Neural cell (in vitro differentiated cells): ENCODE data around the gene ARFRP1. TPM values are rescaled to one million over a fixed set of nuclear protein-coding genes. Genes with fewer than 3 reads are reported as not detected.

Experiments
- H2AFZ ChIP-seq: fragments of 200-600, 300-800 bp; sonication (generic), shearing (Covaris generic); 2 replicates; pipeline ENCODE4 v1.6.0; 2014; ENCODE audit warnings: low read depth, mild to moderate bottlenecking, antibody characterized with exemption, low read length, moderate library complexity
- H3F3A ChIP-seq: fragments of 200-600 bp; shearing (Covaris generic); 2 replicates; pipeline ENCODE4 v1.6.1; 2016; ENCODE audit warnings: mild to moderate bottlenecking, moderate library complexity, mixed read lengths, antibody characterized with exemption, low read length; ENCODE audit not compliant: insufficient read depth, poor library complexity, severe bottlenecking
- H3K27ac ChIP-seq: fragments of 200-600, 300-800 bp; sonication (generic), shearing (Covaris generic); 2 replicates; pipeline ENCODE4 v1.5.1; 2014; ENCODE audit warnings: mild to moderate bottlenecking, low read length, moderate library complexity
- H3K27me3 ChIP-seq: fragments of 300-800, 200-600 bp; sonication (generic), shearing (Covaris generic); 2 replicates; pipeline ENCODE4 v1.6.0; 2014; ENCODE audit warnings: mild to moderate bottlenecking, low read depth, low read length, moderate library complexity; ENCODE audit not compliant: insufficient read depth
- H3K36me3 ChIP-seq: fragments of 300-800, 200-600 bp; sonication (generic), shearing (Covaris generic); 2 replicates; pipeline ENCODE4 v1.5.1; 2014; ENCODE audit warnings: mild to moderate bottlenecking, antibody characterized with exemption, low read length, moderate library complexity; ENCODE audit not compliant: insufficient read depth
- H3K4me2 ChIP-seq: fragments of 300-800, 200-600 bp; sonication (generic), shearing (Covaris generic); 2 replicates; pipeline ENCODE4 v1.6.0; 2014; ENCODE audit warnings: mild to moderate bottlenecking, low read length
- H3K4me3 ChIP-seq: fragments of 300-800, 200-600 bp; sonication (generic), shearing (Covaris generic); 2 replicates; pipeline ENCODE4 v1.5.1; 2014; ENCODE audit warnings: mild to moderate bottlenecking, low read length, moderate library complexity
- H3K79me2 ChIP-seq: fragments of 200-600 bp; shearing (Covaris generic); replicated peaks from 2 replicates; pipeline ENCODE4 v1.6.0; 2014; ENCODE audit warnings: mild to moderate bottlenecking, low read length, moderate library complexity; ENCODE audit not compliant: insufficient read depth
- H3K9ac ChIP-seq: fragments of 300-800, 200-600 bp; sonication (generic), shearing (Covaris generic); 2 replicates; pipeline ENCODE4 v1.6.1; 2016; ENCODE audit warnings: mild to moderate bottlenecking, low read length, mixed read lengths
- H3K9me2 ChIP-seq: fragments of 200-600 bp; shearing (Covaris generic); 2 replicates; pipeline ENCODE4 v1.6.1; 2016; ENCODE audit warnings: mild to moderate bottlenecking, low read length, mixed read lengths; ENCODE audit not compliant: insufficient read depth
- H3K9me3 ChIP-seq: fragments of 200-600, 300-800 bp; sonication (generic), shearing (Covaris generic); 2 replicates; pipeline ENCODE4 v1.6.1; 2016; ENCODE audit warnings: mild to moderate bottlenecking, mixed run types, low read length, moderate library complexity, mixed read lengths
- H4K20me1 ChIP-seq: fragments of 200-600 bp; shearing (Covaris generic); 2 replicates; pipeline ENCODE4 v1.6.1; 2016; ENCODE audit warnings: mild to moderate bottlenecking, mixed run types; ENCODE audit not compliant: insufficient read depth
- EP300 ChIP-seq: fragments of 450-650 bp; conservative IDR thresholded peaks from 2 replicates; pipeline ENCODE4 v1.6.1; 2014; ENCODE audit warnings: antibody characterized with exemption, mild to moderate bottlenecking, moderate library complexity; ENCODE audit not compliant: poor library complexity, severe bottlenecking
- EZH2 ChIP-seq: fragments of 200-600, 300-800 bp; shearing (Covaris generic), sonication (generic); IDR thresholded peaks from 2 replicates; pipeline ENCODE4 v1.6.1; 2014; ENCODE audit warnings: antibody characterized with exemption, low read length, borderline replicate concordance, mild to moderate bottlenecking; ENCODE audit not compliant: insufficient read depth, poor library complexity, severe bottlenecking
- MXI1 ChIP-seq: fragments of 450-650 bp; conservative IDR thresholded peaks from 2 replicates; pipeline ENCODE4 v1.6.1; 2014; ENCODE audit warnings: antibody characterized with exemption, mild to moderate bottlenecking; ENCODE audit not compliant: poor library complexity, severe bottlenecking
- POLR2AphosphoS5 ChIP-seq: IDR thresholded peaks from 2 replicates; pipeline ENCODE4 v1.6.1; 2012
- RAD21 ChIP-seq: fragments of 450-650 bp; conservative IDR thresholded peaks from 2 replicates; pipeline ENCODE4 v1.6.1; 2014; ENCODE audit warnings: antibody characterized with exemption, mild to moderate bottlenecking, moderate library complexity
- SMC3 ChIP-seq: fragments of 450-650 bp; conservative IDR thresholded peaks from 2 replicates; pipeline ENCODE4 v1.6.1; 2014; ENCODE audit warnings: antibody characterized with exemption, mild to moderate bottlenecking, moderate library complexity; ENCODE audit not compliant: poor library complexity
- TAF1 ChIP-seq: IDR thresholded peaks from 2 replicates; pipeline ENCODE4 v1.6.1; 2012; ENCODE audit warnings: low read depth
- polyA plus RNA-seq: library from polyadenylated mRNA; depleted of rRNA; stranded (reverse); fragments of >200 nt; gene quantifications from 2 replicates; pipeline ENCODE4 v1.2.3, GENCODE V29; 2014
- TF ChIP-seq, protein P1 (sequence below): IDR thresholded peaks from 2 replicates; pipeline ENCODE4 v1.6.1; 2012; ENCODE audit warnings: borderline replicate concordance
- TF ChIP-seq, protein P2 (sequence below): fragments of 450-650 bp; IDR thresholded peaks from 2 replicates; pipeline ENCODE4 v1.5.1; 2014; ENCODE audit warnings: antibody characterized with exemption, mild to moderate bottlenecking, moderate library complexity; ENCODE audit not compliant: poor library complexity, severe bottlenecking

The ARFRP1 gene
- polyA plus RNA-seq, 1 donor from 2014 or later: 70.9 TPM

DNA sequence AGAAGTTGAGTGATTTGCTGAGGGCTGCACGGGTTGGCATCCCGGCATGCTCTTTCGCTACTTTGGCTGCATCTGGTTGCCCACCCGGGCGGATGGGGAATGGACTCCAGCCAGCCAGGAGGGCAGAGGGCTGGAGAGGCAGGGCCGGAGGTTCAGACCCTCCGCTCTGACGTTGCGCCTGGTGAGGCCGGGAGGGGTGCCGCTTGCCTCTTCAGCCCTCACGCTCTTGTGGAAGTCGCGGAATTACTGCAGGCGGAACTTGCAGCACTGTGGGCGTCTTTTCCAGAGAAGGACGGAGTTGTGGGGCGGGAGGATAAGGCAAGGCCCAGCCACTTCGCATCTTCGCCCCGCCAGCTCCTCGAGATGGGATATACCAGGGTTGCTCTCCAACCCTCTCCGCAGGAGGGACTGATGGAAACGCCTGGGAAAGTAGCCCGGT lies 49.0 kb downstream of the ARFRP1 start:
- Histone ChIP-seq H3K27ac (peak overlapping the region; percentile 55), H3K79me2 (no peaks in the 10 kb centered on the region), H3K4me2 (peak overlapping the region; percentile 78), H3K27me3 (no peaks in the 10 kb centered on the region), H3K9me3 (no peaks in the 10 kb centered on the region), H2AFZ (peak overlapping the region; percentile 32), H3K9ac (peak overlapping the region; percentile 64), H4K20me1 (no peaks in the 10 kb centered on the region), H3K9me2 (no peaks in the 10 kb centered on the region), H3K36me3 (no peaks in the 10 kb centered on the region), H3K4me3 (peak overlapping the region; percentile 86), H3F3A (no peaks in the 10 kb centered on the region)
- TF ChIP-seq RAD21 (no peak), EZH2 (no peak), MXI1 (no peak), POLR2AphosphoS5 (no peak), TAF1 (no peak), SMC3 (no peak), EP300 (no peak)
- TF ChIP-seq, protein P1, sequence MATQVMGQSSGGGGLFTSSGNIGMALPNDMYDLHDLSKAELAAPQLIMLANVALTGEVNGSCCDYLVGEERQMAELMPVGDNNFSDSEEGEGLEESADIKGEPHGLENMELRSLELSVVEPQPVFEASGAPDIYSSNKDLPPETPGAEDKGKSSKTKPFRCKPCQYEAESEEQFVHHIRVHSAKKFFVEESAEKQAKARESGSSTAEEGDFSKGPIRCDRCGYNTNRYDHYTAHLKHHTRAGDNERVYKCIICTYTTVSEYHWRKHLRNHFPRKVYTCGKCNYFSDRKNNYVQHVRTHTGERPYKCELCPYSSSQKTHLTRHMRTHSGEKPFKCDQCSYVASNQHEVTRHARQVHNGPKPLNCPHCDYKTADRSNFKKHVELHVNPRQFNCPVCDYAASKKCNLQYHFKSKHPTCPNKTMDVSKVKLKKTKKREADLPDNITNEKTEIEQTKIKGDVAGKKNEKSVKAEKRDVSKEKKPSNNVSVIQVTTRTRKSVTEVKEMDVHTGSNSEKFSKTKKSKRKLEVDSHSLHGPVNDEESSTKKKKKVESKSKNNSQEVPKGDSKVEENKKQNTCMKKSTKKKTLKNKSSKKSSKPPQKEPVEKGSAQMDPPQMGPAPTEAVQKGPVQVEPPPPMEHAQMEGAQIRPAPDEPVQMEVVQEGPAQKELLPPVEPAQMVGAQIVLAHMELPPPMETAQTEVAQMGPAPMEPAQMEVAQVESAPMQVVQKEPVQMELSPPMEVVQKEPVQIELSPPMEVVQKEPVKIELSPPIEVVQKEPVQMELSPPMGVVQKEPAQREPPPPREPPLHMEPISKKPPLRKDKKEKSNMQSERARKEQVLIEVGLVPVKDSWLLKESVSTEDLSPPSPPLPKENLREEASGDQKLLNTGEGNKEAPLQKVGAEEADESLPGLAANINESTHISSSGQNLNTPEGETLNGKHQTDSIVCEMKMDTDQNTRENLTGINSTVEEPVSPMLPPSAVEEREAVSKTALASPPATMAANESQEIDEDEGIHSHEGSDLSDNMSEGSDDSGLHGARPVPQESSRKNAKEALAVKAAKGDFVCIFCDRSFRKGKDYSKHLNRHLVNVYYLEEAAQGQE: no peak
- TF ChIP-seq, protein P2, sequence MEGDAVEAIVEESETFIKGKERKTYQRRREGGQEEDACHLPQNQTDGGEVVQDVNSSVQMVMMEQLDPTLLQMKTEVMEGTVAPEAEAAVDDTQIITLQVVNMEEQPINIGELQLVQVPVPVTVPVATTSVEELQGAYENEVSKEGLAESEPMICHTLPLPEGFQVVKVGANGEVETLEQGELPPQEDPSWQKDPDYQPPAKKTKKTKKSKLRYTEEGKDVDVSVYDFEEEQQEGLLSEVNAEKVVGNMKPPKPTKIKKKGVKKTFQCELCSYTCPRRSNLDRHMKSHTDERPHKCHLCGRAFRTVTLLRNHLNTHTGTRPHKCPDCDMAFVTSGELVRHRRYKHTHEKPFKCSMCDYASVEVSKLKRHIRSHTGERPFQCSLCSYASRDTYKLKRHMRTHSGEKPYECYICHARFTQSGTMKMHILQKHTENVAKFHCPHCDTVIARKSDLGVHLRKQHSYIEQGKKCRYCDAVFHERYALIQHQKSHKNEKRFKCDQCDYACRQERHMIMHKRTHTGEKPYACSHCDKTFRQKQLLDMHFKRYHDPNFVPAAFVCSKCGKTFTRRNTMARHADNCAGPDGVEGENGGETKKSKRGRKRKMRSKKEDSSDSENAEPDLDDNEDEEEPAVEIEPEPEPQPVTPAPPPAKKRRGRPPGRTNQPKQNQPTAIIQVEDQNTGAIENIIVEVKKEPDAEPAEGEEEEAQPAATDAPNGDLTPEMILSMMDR: no peak

DNA sequence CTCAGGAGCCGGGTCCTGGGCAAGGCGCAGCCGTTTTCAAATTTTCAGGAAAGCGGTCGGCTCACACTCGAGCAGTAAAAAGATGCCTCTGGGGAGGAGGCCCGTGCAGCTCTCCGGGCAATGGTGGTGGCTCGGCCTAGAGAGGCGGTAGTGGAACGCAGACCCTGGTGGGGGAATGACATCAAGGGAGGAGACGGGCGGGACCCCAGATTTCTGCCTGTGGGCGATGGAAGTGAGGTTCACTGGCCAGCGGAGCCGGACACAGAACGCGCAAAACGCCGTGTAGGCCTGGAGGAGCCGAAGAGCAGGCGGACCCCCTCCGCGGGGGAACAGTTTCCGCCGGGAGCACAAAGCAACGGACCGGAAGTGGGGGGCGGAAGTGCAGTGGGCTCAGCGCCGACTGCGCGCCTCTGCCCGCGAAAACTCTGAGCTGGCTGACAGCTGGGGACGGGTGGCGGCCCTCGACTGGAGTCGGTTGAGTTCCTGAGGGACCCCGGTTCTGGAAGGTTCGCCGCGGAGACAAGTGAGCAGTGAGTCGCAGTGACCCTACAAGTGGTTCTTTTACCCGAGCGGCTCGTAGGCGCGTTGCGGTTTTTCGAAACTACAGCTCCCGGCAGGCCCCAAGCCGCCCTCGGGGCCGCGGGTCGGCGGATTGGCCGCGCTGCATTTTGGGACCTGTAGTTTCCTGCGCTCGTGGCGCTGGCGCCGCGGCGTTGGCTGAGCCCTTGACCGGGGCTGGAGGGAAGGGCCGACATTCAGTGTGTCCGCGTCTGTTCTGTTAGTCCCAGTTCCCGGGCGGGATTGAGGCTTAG lies 49.6 kb downstream of the ARFRP1 start, which contains the start of gene RTEL1:
Gene RTEL1 (plus strand): TSS at position 376 of the 812 bp plus-strand sequence. CDS start 1,091 bp downstream, outside the sequence.
- Histone ChIP-seq H3K4me2 (peak within 1 kb of the TSS; percentile 78), H3K4me3 (peak within 1 kb of the TSS; percentile 86), H3K27ac (peak within 1 kb of the TSS; percentile 55), H3K79me2 (no peaks in the 10 kb centered on the region), H3F3A (no peaks in the 10 kb centered on the region), H3K9me2 (no peaks in the 10 kb centered on the region), H3K9me3 (no peaks in the 10 kb centered on the region), H3K36me3 (no peaks in the 10 kb centered on the region), H3K9ac (peak within 1 kb of the TSS; percentile 64), H4K20me1 (no peaks in the 10 kb centered on the region), H2AFZ (peak within 1 kb of the TSS; percentile 32), H3K27me3 (no peaks in the 10 kb centered on the region)
- peak; percentile 65 for TF ChIP-seq EP300
- TF ChIP-seq, protein P1: no peak
- peak; percentile 48 for TF ChIP-seq SMC3
- TF ChIP-seq MXI1: peak; percentile 95
- no peak for TF ChIP-seq TAF1
- TF ChIP-seq POLR2AphosphoS5: peak; percentile 63
- TF ChIP-seq EZH2: no peak
- TF ChIP-seq RAD21: no peak
- TF ChIP-seq, protein P2: peak; percentile 26
